GM23338 (cell line): Measurements from ENCODE around the gene DNA2.

Experiments used
- CREB1 ChIP-seq: fragments of 250-450 bp; sonication (Bioruptor Pico); IDR thresholded peaks from 2 replicates; pipeline ENCODE4 v1.5.0; 2020; ENCODE audit warnings: low read depth, mild to moderate bottlenecking, moderate library complexity
- ETS1 ChIP-seq: IDR thresholded peaks from 2 replicates; pipeline ENCODE4 v1.6.1; 2016; ENCODE audit warnings: antibody characterized with exemption
- EZH2 ChIP-seq: fragments of 200-600 bp; sonication (generic); IDR thresholded peaks from one replicate; pipeline ENCODE4 v1.8.0; 2017; ENCODE audit warnings: antibody characterized with exemption, mild to moderate bottlenecking, low read depth; ENCODE audit not compliant: unreplicated experiment
- EZH2phosphoT487 ChIP-seq: fragments of 200-600 bp; sonication (generic); IDR thresholded peaks from one replicate; pipeline ENCODE4 v1.8.1; 2018; ENCODE audit warnings: antibody characterized with exemption; ENCODE audit not compliant: unreplicated experiment
- POLR2AphosphoS5 ChIP-seq: IDR thresholded peaks from 2 replicates; pipeline ENCODE4 v1.6.1; 2016; ENCODE audit warnings: antibody characterized with exemption, low read depth
- REST ChIP-seq: IDR thresholded peaks from one replicate; pipeline ENCODE4 v1.6.1; 2018; ENCODE audit warnings: antibody characterized with exemption; ENCODE audit not compliant: unreplicated experiment
- ZNF114 ChIP-seq: fragments of 250-450 bp; sonication (Bioruptor Pico); IDR thresholded peaks from 2 replicates; pipeline ENCODE4 v1.5.0; 2020; ENCODE audit warnings: mild to moderate bottlenecking, moderate library complexity
- ZNF331 ChIP-seq: fragments of 250-450 bp; sonication (Bioruptor Pico); IDR thresholded peaks from 2 replicates; pipeline ENCODE4 v1.5.0; 2020; ENCODE audit warnings: low read depth, mild to moderate bottlenecking, moderate library complexity
- TF ChIP-seq, protein P1 (sequence below), 2 experiments: fragments of 200-600 bp in 1 of 2; sonication (generic) in 1 of 2; conservative IDR thresholded peaks; 2 replicates each; pipeline versions ENCODE4 v1.5.1 to v1.6.1; 2016 to 2017; ENCODE audit warnings: antibody characterized with exemption in 2 of 2, low read depth in 2 of 2, mild to moderate bottlenecking in 2 of 2, moderate library complexity in 1 of 2

DNA sequence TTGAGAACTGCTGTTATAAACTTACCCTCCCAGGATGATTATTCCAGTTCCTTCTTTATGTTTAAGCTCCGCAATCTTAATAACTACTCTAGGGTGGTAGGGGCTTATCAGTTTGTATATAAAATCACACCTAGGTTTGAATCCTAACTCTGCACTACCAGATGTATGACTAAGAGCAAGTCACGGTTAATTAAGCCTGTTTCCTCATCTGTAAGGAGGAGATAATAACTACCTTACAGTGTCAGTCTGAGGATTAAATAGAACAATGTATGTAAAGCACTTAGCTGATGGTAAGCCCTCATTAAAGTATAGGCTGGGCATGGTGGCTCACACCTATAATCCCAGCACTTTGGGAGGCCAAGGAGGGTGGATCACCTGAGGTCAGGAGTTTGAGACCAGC lies 9.2 kb downstream of the DNA2 start:
- TF ChIP-seq, protein P1, sequence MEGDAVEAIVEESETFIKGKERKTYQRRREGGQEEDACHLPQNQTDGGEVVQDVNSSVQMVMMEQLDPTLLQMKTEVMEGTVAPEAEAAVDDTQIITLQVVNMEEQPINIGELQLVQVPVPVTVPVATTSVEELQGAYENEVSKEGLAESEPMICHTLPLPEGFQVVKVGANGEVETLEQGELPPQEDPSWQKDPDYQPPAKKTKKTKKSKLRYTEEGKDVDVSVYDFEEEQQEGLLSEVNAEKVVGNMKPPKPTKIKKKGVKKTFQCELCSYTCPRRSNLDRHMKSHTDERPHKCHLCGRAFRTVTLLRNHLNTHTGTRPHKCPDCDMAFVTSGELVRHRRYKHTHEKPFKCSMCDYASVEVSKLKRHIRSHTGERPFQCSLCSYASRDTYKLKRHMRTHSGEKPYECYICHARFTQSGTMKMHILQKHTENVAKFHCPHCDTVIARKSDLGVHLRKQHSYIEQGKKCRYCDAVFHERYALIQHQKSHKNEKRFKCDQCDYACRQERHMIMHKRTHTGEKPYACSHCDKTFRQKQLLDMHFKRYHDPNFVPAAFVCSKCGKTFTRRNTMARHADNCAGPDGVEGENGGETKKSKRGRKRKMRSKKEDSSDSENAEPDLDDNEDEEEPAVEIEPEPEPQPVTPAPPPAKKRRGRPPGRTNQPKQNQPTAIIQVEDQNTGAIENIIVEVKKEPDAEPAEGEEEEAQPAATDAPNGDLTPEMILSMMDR (conservative IDR thresholded peaks at IDR 0.05; ENCODE audit: low read depth in 2 of 2), result no peak
- TF ChIP-seq POLR2AphosphoS5 (no peak), EZH2 (no peak), ETS1 (no peak), REST (no peak), EZH2phosphoT487 (no peak), CREB1 (CRISPR knock-in tag) (no peak), ZNF331 (CRISPR knock-in tag) (no peak), ZNF114 (no peak)
